GM18867 (cell line): ENCODE data around the gene ZNF559.

ENCODE experiments used
- ATAC-seq: cut with Tn5 transposase; IDR thresholded peaks from one replicate; pipeline ENCODE4 v1.9.1; 2021; ENCODE audit warnings: mild to moderate bottlenecking, moderate library complexity; ENCODE audit not compliant: unreplicated experiment

ZNF559 gene

DNA sequence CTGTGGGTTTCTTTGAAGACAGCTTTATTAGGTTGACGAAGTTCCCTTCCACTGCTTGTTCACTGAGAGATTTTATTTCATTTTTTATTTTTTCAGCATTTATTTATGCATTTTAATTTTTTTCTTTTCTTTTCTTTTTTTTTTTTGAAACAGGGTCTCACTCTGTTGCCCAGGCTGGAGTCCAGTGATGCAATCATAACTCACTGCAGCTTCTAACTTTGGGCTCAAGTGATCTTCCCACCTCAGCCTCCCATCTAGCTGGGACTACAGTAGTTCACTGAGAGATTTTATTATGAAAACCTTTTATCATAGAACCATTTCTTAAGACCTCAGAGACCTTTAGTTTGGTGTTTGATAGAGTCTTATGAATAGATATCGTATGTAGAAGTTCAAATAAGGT is 28.5 kb downstream of the ZNF559 start:
- ATAC-seq, result no peak

DNA sequence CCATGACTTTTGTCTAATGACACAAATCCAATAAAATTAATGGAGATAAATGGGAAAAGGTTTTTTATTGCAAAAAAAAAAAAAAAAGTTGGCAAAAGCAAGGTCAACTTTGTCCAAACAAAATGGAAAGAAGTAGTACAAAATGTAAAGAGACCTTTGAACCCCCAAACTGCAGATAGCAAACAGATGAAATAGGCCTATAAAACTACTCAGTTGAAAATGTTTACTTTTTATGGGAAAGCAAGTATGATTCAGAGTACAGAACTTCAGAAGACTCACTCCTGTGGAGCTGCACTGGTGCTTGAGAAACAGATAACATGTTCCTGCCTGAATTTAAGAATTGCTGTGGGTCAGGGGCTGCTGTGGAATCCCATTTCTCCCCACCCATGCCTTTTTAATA is 29.0 kb downstream of the ZNF559 start:
- ATAC-seq, result no peak

DNA sequence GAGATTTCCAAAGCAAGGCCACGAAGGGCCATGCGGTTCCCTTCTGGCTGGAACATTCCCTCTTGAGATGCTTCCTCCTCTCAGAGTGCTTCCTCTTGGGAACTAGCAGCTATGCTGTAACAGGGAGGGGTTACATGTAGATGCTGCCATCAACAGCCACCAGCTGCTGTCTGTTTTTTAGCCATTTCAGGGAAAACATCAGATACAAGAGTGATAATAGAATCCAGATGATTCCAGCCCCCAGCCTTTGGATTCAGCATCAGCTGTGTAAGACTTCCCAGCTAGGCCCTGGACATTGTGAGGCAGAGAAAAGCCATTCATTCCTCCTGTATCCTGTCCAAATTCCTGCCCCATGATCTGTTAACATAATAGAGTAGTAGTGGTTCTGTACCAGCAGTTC is 30.7 kb downstream of the ZNF559 start:
- no peak for ATAC-seq

DNA sequence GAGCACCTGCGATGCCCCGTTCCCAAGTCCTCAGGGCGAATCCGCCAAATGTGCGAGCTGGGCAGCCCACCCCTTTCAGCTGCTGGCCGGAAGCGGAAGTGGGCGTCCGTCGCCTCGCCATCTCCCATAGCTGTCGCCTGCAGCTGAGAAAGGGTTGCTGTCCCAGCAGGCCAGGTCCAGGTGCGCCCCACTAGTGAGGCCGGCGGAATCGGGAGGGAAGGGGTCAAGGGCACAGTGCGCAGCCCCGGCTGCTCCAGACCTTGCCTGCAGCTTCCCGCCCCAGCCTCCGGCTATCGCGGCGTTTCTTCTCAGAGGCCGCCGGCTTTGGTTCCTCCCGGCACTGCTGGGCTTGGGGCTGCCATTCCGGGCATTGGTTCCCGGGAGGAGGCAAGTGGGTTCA is 38.9 kb downstream of the ZNF559 start, which contains the start of gene ZNF177:
ZNF177 (plus strand) TSS at position 109 of the 400 bp plus-strand sequence. CDS start 15,299 bp downstream, outside the sequence.
- ATAC-seq, result no peak

DNA sequence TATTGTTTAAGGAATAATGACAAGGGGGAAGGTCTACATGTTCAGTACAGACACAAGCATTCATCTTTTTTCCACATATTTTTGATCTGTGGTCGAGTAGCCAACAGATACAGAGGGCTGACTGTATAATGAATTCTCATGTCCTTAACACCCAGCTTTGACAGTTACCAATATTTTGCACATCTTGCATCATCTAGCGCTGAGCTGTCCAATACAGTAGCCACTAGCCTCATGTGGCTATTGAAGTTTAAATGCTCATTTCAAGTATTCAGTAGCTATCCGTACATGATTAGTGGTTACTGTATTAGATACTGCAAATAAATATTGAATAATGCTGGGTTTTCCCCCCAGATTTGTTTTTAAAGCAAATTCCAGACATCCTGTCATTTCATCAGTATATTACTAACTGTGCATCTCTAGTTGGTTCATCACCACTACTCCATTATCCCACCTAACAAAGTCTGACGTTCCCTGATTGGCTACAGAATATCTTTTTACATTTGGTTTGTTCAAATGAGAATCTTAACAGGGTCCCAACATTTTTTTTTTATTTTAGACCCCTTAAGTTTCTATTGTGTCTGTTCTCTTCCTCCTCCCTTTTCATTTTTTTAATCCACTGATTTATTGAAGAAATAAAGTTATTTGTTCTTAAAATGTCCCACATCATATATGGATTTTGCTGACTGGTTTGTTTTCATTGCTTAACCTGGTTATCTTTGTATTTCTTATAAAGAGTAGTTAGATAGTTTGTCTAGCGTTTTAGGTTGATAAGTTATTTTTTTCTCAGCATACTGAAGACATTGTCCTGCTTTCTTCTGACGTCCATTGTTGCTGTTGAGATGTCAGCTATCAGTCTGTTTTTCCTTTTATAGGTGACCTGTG is 47.0 kb downstream of the ZNF559 start:
- no peak for ATAC-seq

DNA sequence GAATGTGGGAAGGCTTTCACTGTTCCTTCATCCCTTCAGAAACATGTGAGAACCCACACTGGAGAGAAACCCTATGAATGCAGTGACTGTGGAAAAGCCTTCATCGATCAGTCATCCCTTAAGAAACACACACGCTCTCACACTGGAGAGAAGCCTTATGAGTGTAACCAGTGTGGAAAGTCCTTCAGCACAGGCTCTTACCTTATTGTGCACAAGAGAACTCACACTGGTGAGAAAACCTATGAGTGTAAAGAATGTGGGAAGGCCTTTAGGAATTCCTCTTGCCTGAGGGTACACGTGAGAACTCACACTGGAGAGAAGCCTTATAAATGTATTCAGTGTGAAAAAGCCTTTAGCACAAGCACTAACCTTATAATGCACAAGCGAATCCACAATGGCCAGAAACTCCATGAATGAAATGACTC is 57.4 kb downstream of the ZNF559 start:
- ATAC-seq, result no peak
